Body of pancreas (tissue), 4 donors: ENCODE measurements around the gene FRMD5.

ENCODE experiments used
- POLR2A ChIP-seq, 3 donors: fragments of 450-650 bp; IDR thresholded peaks; one replicate each; pipeline ENCODE4 v1.6.1; 2016; ENCODE audit warnings: antibody characterized with exemption in 3 of 3, mild to moderate bottlenecking in 2 of 3
- TF ChIP-seq, protein P1 (sequence below), 7 experiments: fragments of 450-650 bp in 4 of 7; fragments of 200-600 bp in 3 of 7; sonication (generic) in 3 of 7; IDR thresholded peaks; one replicate each; pipeline ENCODE4 v1.5.1; 2016 to 2019; ENCODE audit warnings: antibody characterized with exemption in 7 of 7

DNA sequence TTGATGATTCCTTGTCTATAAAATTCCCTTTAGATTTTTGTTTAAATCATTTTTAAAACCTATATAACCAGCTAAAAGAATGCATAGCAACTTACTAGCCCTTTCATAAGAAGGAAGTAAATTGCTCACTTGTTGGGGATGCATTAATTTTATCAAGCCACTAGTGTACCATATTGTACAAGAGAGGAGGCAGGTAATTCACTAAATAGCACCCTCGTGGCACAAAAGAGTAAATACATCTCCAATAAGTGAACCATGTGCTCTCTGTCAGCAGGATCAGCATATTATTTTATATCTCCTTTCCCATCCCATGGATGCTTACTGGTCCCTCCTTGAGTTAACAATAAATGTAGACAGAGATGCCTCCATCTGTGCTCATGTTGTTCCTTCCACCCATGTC lies 34.3 kb downstream of the FRMD5 start:
- TF ChIP-seq, protein P1, sequence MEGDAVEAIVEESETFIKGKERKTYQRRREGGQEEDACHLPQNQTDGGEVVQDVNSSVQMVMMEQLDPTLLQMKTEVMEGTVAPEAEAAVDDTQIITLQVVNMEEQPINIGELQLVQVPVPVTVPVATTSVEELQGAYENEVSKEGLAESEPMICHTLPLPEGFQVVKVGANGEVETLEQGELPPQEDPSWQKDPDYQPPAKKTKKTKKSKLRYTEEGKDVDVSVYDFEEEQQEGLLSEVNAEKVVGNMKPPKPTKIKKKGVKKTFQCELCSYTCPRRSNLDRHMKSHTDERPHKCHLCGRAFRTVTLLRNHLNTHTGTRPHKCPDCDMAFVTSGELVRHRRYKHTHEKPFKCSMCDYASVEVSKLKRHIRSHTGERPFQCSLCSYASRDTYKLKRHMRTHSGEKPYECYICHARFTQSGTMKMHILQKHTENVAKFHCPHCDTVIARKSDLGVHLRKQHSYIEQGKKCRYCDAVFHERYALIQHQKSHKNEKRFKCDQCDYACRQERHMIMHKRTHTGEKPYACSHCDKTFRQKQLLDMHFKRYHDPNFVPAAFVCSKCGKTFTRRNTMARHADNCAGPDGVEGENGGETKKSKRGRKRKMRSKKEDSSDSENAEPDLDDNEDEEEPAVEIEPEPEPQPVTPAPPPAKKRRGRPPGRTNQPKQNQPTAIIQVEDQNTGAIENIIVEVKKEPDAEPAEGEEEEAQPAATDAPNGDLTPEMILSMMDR (IDR thresholded peaks at IDR 0.05): no peak
- no peak for TF ChIP-seq POLR2A (IDR thresholded peaks at IDR 0.05)
